Measurements from ENCODE around the gene GATAD2A.
A peak's percentile ranks its signal among the peaks of the same experiment; 100 is the strongest.

The GATAD2A gene

GRCh38 chr19:19549804-19550464 is 144.5 kb downstream of the GATAD2A start:
- DNase-seq: no peak

- no peak for DNase-seq
Measured at GRCh38 chr19:19550485-19550929, 145.0 kb downstream of the GATAD2A start.

- DNase-seq: no peak
Measured at GRCh38 chr19:19550972-19551852, 145.7 kb downstream of the GATAD2A start.

- DNase-seq: no peak
Measured at GRCh38 chr19:19551853-19552192, 146.3 kb downstream of the GATAD2A start.

- no peak for DNase-seq
Measured at GRCh38 chr19:19552798-19553197, 147.3 kb downstream of the GATAD2A start.

GRCh38 chr19:19553670-19554069 is 148.2 kb downstream of the GATAD2A start:
- DNase-seq: no peak

GRCh38 chr19:19554074-19555023 is 148.9 kb downstream of the GATAD2A start:
- peak; percentile 1 for DNase-seq

- DNase-seq: no peak
Measured at GRCh38 chr19:19558055-19558454, 152.6 kb downstream of the GATAD2A start.
